DOHH2 (cell line): ENCODE results near the gene ZDHHC19.

Source experiments
- H3F3A ChIP-seq: fragments of 200-600 bp; sonication (generic), shearing (Covaris generic); 2 replicates; pipeline ENCODE4 v1.6.0; 2016; ENCODE audit warnings: antibody characterized with exemption, mild to moderate bottlenecking; ENCODE audit not compliant: control insufficient read depth, insufficient read depth
- H3K27ac ChIP-seq: fragments of 200-600 bp; sonication (generic); 2 replicates; pipeline ENCODE4 v1.5.1; 2014; ENCODE audit warnings: low read depth, mild to moderate bottlenecking, low read length, moderate library complexity
- H3K27me3 ChIP-seq: fragments of 200-600 bp; sonication (generic); 2 replicates; pipeline ENCODE4 v1.6.1; 2014; ENCODE audit warnings: mild to moderate bottlenecking, low read length, mixed read lengths; ENCODE audit not compliant: control insufficient read depth
- H3K36me3 ChIP-seq: fragments of 200-600 bp; sonication (generic); 2 replicates; pipeline ENCODE4 v1.6.1; 2014; ENCODE audit warnings: mild to moderate bottlenecking, low read length, moderate library complexity, mixed read lengths; ENCODE audit not compliant: control insufficient read depth
- H3K4me1 ChIP-seq: fragments of 200-600 bp; sonication (generic); 2 replicates; pipeline ENCODE4 v1.6.1; 2014; ENCODE audit warnings: mild to moderate bottlenecking, low read length, mixed read lengths; ENCODE audit not compliant: control insufficient read depth
- H3K4me2 ChIP-seq: fragments of 200-600 bp; sonication (generic); 2 replicates; pipeline ENCODE4 v1.6.0; 2014; ENCODE audit warnings: mild to moderate bottlenecking, low read length, moderate library complexity
- H3K4me3 ChIP-seq: fragments of 200-600 bp; sonication (generic); 2 replicates; pipeline ENCODE4 v1.5.1; 2014; ENCODE audit warnings: mild to moderate bottlenecking, low read length, mixed read lengths
- H3K79me2 ChIP-seq: fragments of 200-600 bp; sonication (generic); 2 replicates; pipeline ENCODE4 v1.6.1; 2014; ENCODE audit warnings: mild to moderate bottlenecking, low read length, mixed read lengths; ENCODE audit not compliant: control insufficient read depth
- H3K9me2 ChIP-seq: fragments of 200-600 bp; sonication (generic); replicated peaks from 2 replicates; pipeline ENCODE4 v1.6.1; 2014; ENCODE audit warnings: mild to moderate bottlenecking, low read length, mixed read lengths; ENCODE audit not compliant: control insufficient read depth
- H3K9me3 ChIP-seq: fragments of 200-600 bp; sonication (generic); 2 replicates; pipeline ENCODE4 v1.6.1; 2014; ENCODE audit warnings: antibody characterized with exemption, low read length, mixed read lengths; ENCODE audit not compliant: control insufficient read depth, insufficient read depth
- H4K20me1 ChIP-seq: fragments of 200-600 bp; sonication (generic); 2 replicates; pipeline ENCODE4 v1.6.0; 2014; ENCODE audit warnings: low read depth, mild to moderate bottlenecking, antibody characterized with exemption, low read length, moderate library complexity; ENCODE audit not compliant: control insufficient read depth, insufficient read depth
- CTCF ChIP-seq: fragments of 200-600 bp; sonication (generic); IDR thresholded peaks from one replicate; pipeline ENCODE4 v1.5.1; 2014; ENCODE audit warnings: antibody characterized with exemption, mild to moderate bottlenecking, low read depth, low read length; ENCODE audit not compliant: poor library complexity, severe bottlenecking
- EZH2phosphoT487 ChIP-seq: fragments of 200-600 bp; sonication (generic); IDR thresholded peaks from 2 replicates; pipeline ENCODE4 v1.6.1; 2017; ENCODE audit warnings: borderline replicate concordance, mild to moderate bottlenecking, antibody characterized with exemption, low read length, moderate library complexity, mixed read lengths

ZDHHC19 gene

GRCh38 chr3:196198081-196198675 is 13.0 kb downstream of the ZDHHC19 start:
- H3K36me3 ChIP-seq = no peaks in the 10 kb centered on the region
- H3K79me2 ChIP-seq = no peaks in the 10 kb centered on the region
- H4K20me1 ChIP-seq = no peaks in the 10 kb centered on the region
- H3K27ac ChIP-seq = no peak overlapping the region
- no peaks in the 10 kb centered on the region for H3K9me2 ChIP-seq
- no peaks in the 10 kb centered on the region for H3F3A ChIP-seq
- no peak for TF ChIP-seq EZH2phosphoT487
- H3K4me3 ChIP-seq = no peak overlapping the region
- no peak overlapping the region for H3K4me2 ChIP-seq
- peaks cover 1% of the 10 kb centered on the region for H3K4me1 ChIP-seq
- H3K27me3 ChIP-seq = no peaks in the 10 kb centered on the region
- no peaks in the 10 kb centered on the region for H3K9me3 ChIP-seq

- Histone ChIP-seq H3K9me3 (no peaks in the 10 kb centered on the region), H4K20me1 (no peaks in the 10 kb centered on the region), H3K79me2 (no peaks in the 10 kb centered on the region), H3K4me1 (peaks cover 6% of the 10 kb centered on the region), H3K36me3 (no peaks in the 10 kb centered on the region), H3K27me3 (no peaks in the 10 kb centered on the region), H3K27ac (no peak overlapping the region), H3K4me3 (no peak overlapping the region), H3K9me2 (no peaks in the 10 kb centered on the region), H3F3A (no peaks in the 10 kb centered on the region), H3K4me2 (no peak overlapping the region)
- TF ChIP-seq EZH2phosphoT487 = no peak
- TF ChIP-seq CTCF = no peak
These were observed 13.7 kb downstream of the ZDHHC19 start for GRCh38 chr3:196197524-196197923.

- H3K27ac ChIP-seq = no peak overlapping the region
- no peak for TF ChIP-seq EZH2phosphoT487
- no peak for TF ChIP-seq CTCF
- H3F3A ChIP-seq = no peaks in the 10 kb centered on the region
- peaks cover 21% of the 10 kb centered on the region for H3K4me1 ChIP-seq
- H3K27me3 ChIP-seq = no peaks in the 10 kb centered on the region
- no peaks in the 10 kb centered on the region for H3K9me2 ChIP-seq
- no peaks in the 10 kb centered on the region for H3K9me3 ChIP-seq
- no peaks in the 10 kb centered on the region for H4K20me1 ChIP-seq
- no peaks in the 10 kb centered on the region for H3K36me3 ChIP-seq
- no peak overlapping the region for H3K4me2 ChIP-seq
- no peaks in the 10 kb centered on the region for H3K79me2 ChIP-seq
- H3K4me3 ChIP-seq = no peak overlapping the region
These were observed 15.4 kb downstream of the ZDHHC19 start for GRCh38 chr3:196195664-196196265.

GRCh38 chr3:196194542-196194915 is 16.7 kb downstream of the ZDHHC19 start:
- Histone ChIP-seq H3K9me3 (no peaks in the 10 kb centered on the region), H3K4me3 (no peak overlapping the region), H3K36me3 (no peaks in the 10 kb centered on the region), H3K79me2 (no peaks in the 10 kb centered on the region), H3K27ac (no peak overlapping the region), H3K27me3 (no peaks in the 10 kb centered on the region), H3F3A (no peaks in the 10 kb centered on the region), H3K9me2 (no peaks in the 10 kb centered on the region), H3K4me2 (no peak overlapping the region), H4K20me1 (no peaks in the 10 kb centered on the region), H3K4me1 (peaks cover 26% of the 10 kb centered on the region)
- no peak for TF ChIP-seq EZH2phosphoT487
- TF ChIP-seq CTCF = no peak
